AG04449 (cell line): ENCODE results near the gene BBS1.
A peak's percentile ranks its signal among the peaks of the same experiment; 100 is the strongest.

ENCODE experiments used
- CTCF ChIA-PET: fragments of 350-600 bp; formaldehyde crosslinking; extraction: SDS; loops from one replicate; lab custom pipeline; 2021; ENCODE audit warnings: antibody characterized with exemption; lab: Yijun Ruan, JAX
- POLR2A ChIA-PET: fragments of 400-600, 350-600 bp; formaldehyde crosslinking; extraction: SDS; loops from one replicate; lab custom pipeline; 2020; ENCODE audit warnings: antibody characterized with exemption, inconsistent platforms; lab: Yijun Ruan, JAX
- DNase-seq: peaks from one replicate; pipeline ENCODE4 v3.0.0-alpha.2; 2010; ENCODE audit warnings: low read depth, low spot score
- H3K4me3 ChIP-seq: 2 replicates; pipeline ENCODE4 v1.5.1; 2011; ENCODE audit warnings: low read depth, mild to moderate bottlenecking, control low read depth, low read length
- CTCF ChIP-seq: IDR thresholded peaks from one replicate; pipeline ENCODE4 v1.5.1; 2011; ENCODE audit warnings: mild to moderate bottlenecking, moderate library complexity, low read length, control low read depth, inconsistent platforms; ENCODE audit not compliant: insufficient read depth; ENCODE audit errors: missing control alignments

Gene BBS1

GRCh38 chr11:66567787-66568123, 57.3 kb downstream of the BBS1 start:
- no peak for TF ChIP-seq CTCF
- no peak for DNase-seq
- H3K4me3 ChIP-seq, result peak overlapping the region; percentile 57
- ChIA-PET CTCF (interaction anchor here (2.4 to 5.6 kb wide), 3 partner anchors 11 to 111 kb away, joined by 9 to 46 read pairs (median 15); partner anchors contain the start of genes CCDC87, CCS and RBM4B), POLR2A (interaction anchor here (0.6 kb wide), 1 partner anchor 52 kb away, joined by 3 read pairs; no protein-coding TSS in a partner anchor)

GRCh38 chr11:66568124-66568916, 57.9 kb downstream of the BBS1 start, which contains the start of gene CTSF:
Gene CTSF, minus strand, starts transcription at chr11:66568606. Its CDS starts 120 bp downstream, at chr11:66568486.
- DNase-seq, result no peak
- TF ChIP-seq CTCF, result no peak
- ChIA-PET POLR2A (interaction anchor here (1.0 kb wide), 1 partner anchor 22 kb away, joined by 3 read pairs; the partner anchor contains the start of gene ZDHHC24), CTCF (interaction anchor here (0.8 to 5.6 kb wide), 6 partner anchors 10 to 110 kb away, joined by 3 to 46 read pairs (median 7); partner anchors contain the start of genes CCDC87, CCS and RBM4B)
- H3K4me3 ChIP-seq, result peak within 1 kb of the TSS; percentile 57

- ChIA-PET POLR2A (interaction anchor here (1.0 kb wide), 1 partner anchor 23 kb away, joined by 3 read pairs; the partner anchor contains the start of gene ZDHHC24), CTCF (interaction anchor here (0.8 to 5.6 kb wide), 6 partner anchors 9 to 109 kb away, joined by 3 to 46 read pairs (median 7); partner anchors contain the start of genes CCDC87, CCS and RBM4B)
- no peak for TF ChIP-seq CTCF
Observed at GRCh38 chr11:66569076-66569475, 58.6 kb downstream of the BBS1 start.

GRCh38 chr11:66570079-66570849, 59.8 kb downstream of the BBS1 start:
- CTCF ChIA-PET, result interaction anchor here (1.1 to 5.6 kb wide), 2 partner anchors 8 to 11 kb away, joined by 3 to 46 read pairs; no protein-coding TSS in a partner anchor
- no peak for TF ChIP-seq CTCF
- no peak overlapping the region for H3K4me3 ChIP-seq
- POLR2A ChIA-PET, result no interaction called here
- DNase-seq, result no peak

More at GRCh38 chr11:66569076-66569475, 58.6 kb downstream of the BBS1 start:
- DNase-seq, result no peak
- no peak overlapping the region for H3K4me3 ChIP-seq

GRCh38 chr11:66570850-66571180, 60.4 kb downstream of the BBS1 start:
- POLR2A ChIA-PET, result no interaction called here
- H3K4me3 ChIP-seq, result no peak overlapping the region
- DNase-seq, result no peak
- TF ChIP-seq CTCF, result no peak
- CTCF ChIA-PET, result interaction anchor here (1.1 to 5.6 kb wide), 2 partner anchors 8 to 10 kb away, joined by 3 to 46 read pairs; no protein-coding TSS in a partner anchor
